MCF 10A (cell line): Measurements from ENCODE around the gene VAV2. TPM values are rescaled to one million over a fixed set of nuclear protein-coding genes. Genes with fewer than 3 reads are reported as not detected.
A peak's percentile ranks its signal among the peaks of the same experiment; 100 is the strongest.

ENCODE experiments used
- BruUV-seq: library from RNA; stranded (reverse); fragments of 400-500 nt; replicated peaks from 2 replicates; lab custom pipeline; 2021; lab: Mats Ljungman, UMichigan
- CTCF ChIA-PET: fragments of 300-600 bp; sonication (Branson Sonifier 250); formaldehyde crosslinking; extraction: SDS; loops from one replicate; lab custom pipeline; 2021; ENCODE audit warnings: antibody characterized with exemption, inconsistent platforms; lab: Yijun Ruan, JAX
- POLR2A ChIA-PET: fragments of 300-600, 350-650 bp; sonication (Branson Sonifier 250); formaldehyde crosslinking; extraction: SDS; loops from one replicate; lab custom pipeline; 2020; ENCODE audit warnings: antibody characterized with exemption, inconsistent platforms; lab: Yijun Ruan, JAX
- DNase-seq: peaks from one replicate; pipeline ENCODE4 v3.0.0-alpha.2; 2018; ENCODE audit not compliant: unreplicated experiment
- H3K27ac Mint-ChIP-seq: one replicate; pipeline ENCODE4 v1.8.0; 2022; ENCODE audit warnings: mild to moderate bottlenecking, low read depth, mixed read lengths; ENCODE audit not compliant: unreplicated experiment
- H3K27me3 Mint-ChIP-seq: one replicate; pipeline ENCODE4 v1.8.0; 2022; ENCODE audit warnings: mixed read lengths; ENCODE audit not compliant: insufficient read depth, unreplicated experiment
- H3K36me3 Mint-ChIP-seq: one replicate; pipeline ENCODE4 v1.8.0; 2022; ENCODE audit warnings: mild to moderate bottlenecking, moderate library complexity, mixed read lengths; ENCODE audit not compliant: insufficient read depth, unreplicated experiment
- H3K4me1 Mint-ChIP-seq: one replicate; pipeline ENCODE4 v1.8.0; 2022; ENCODE audit warnings: mixed read lengths; ENCODE audit not compliant: insufficient read depth, unreplicated experiment
- H3K4me3 Mint-ChIP-seq: one replicate; pipeline ENCODE4 v1.8.0; 2022; ENCODE audit warnings: mild to moderate bottlenecking, moderate library complexity, mixed read lengths; ENCODE audit not compliant: unreplicated experiment
- H3K9me3 Mint-ChIP-seq: one replicate; pipeline ENCODE4 v1.8.0; 2022; ENCODE audit warnings: mixed read lengths; ENCODE audit not compliant: unreplicated experiment
- intact Hi-C: fragments of 100-400 bp; cut with micrococcal nuclease; formaldehyde crosslinking; loops from 2 replicates; pipeline ENCODE4 v1.14.1; 2022
- total RNA-seq: library from RNA; stranded (reverse); gene quantifications from 2 replicates; pipeline ENCODE4 v1.2.3, GENCODE V29; 2022
- TF ChIP-seq, protein P1 (sequence below): fragments of 200-600 bp; IDR thresholded peaks from one replicate; pipeline ENCODE4 v1.8.0; 2022; ENCODE audit warnings: antibody characterized with exemption, mild to moderate bottlenecking; ENCODE audit not compliant: unreplicated experiment

VAV2 gene
- total RNA-seq, 1 experiment from 2014 or later, result 31.0 TPM

- ChIA-PET CTCF (interaction anchor here (0.6 to 1.2 kb wide), 2 partner anchors 18 to 161 kb away, joined by 3 read pairs; no protein-coding TSS in a partner anchor), POLR2A (interaction anchor here (0.6 kb wide), 2 partner anchors 139 to 605 kb away, joined by 3 read pairs; no protein-coding TSS in a partner anchor)
- H3K36me3 Mint-ChIP-seq, result peaks cover 4% of the 10 kb centered on the region
- no peak overlapping the region for H3K27ac Mint-ChIP-seq
- no peak for DNase-seq
- TF ChIP-seq, protein P1, sequence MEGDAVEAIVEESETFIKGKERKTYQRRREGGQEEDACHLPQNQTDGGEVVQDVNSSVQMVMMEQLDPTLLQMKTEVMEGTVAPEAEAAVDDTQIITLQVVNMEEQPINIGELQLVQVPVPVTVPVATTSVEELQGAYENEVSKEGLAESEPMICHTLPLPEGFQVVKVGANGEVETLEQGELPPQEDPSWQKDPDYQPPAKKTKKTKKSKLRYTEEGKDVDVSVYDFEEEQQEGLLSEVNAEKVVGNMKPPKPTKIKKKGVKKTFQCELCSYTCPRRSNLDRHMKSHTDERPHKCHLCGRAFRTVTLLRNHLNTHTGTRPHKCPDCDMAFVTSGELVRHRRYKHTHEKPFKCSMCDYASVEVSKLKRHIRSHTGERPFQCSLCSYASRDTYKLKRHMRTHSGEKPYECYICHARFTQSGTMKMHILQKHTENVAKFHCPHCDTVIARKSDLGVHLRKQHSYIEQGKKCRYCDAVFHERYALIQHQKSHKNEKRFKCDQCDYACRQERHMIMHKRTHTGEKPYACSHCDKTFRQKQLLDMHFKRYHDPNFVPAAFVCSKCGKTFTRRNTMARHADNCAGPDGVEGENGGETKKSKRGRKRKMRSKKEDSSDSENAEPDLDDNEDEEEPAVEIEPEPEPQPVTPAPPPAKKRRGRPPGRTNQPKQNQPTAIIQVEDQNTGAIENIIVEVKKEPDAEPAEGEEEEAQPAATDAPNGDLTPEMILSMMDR, result no peak
- H3K27me3 Mint-ChIP-seq, result no peaks in the 10 kb centered on the region
- H3K4me1 Mint-ChIP-seq, result peaks cover 6% of the 10 kb centered on the region
- no peaks in the 10 kb centered on the region for H3K9me3 Mint-ChIP-seq
- H3K4me3 Mint-ChIP-seq, result no peak overlapping the region
- no TSS peak for BruUV-seq
- intact Hi-C loops, result no loop called here
Observed at GRCh38 chr9:133948131-133948530, 44.0 kb downstream of the VAV2 start.

DNA sequence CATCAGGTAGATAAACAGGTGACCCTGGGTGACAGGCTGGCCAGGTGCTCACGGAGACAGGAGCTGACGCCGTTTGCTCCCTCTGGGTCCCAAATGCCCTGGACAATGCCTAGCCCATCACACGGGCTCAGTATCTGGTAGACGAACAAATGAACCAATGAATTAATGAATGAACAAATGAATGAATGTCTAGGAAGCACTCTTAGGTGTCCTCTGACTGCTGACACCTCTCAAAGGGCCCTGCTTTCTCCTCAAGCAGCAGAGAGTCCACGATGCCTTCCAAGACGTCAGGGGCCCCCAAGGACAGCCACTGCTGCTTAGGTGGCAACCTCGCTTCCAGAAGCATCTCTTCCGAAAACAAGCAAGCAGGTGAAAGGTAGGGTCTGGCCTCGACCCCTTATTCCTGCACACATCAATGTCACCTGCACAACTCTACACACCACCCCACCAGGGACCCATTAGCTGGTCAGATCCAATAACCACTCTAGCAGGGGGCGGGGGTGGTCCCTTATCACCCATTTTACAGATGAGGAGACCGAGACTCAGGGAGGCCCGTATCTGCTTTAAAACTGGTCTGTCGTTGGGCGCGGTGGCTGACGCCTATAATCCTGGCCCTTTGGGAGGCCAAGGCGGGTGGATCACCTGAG, 45.2 kb downstream of the VAV2 start:
- Mint-ChIP-seq H3K27ac (no peak overlapping the region), H3K27me3 (no peaks in the 10 kb centered on the region), H3K36me3 (peaks cover 5% of the 10 kb centered on the region), H3K4me3 (no peak overlapping the region), H3K9me3 (no peaks in the 10 kb centered on the region), H3K4me1 (peaks cover 6% of the 10 kb centered on the region)
- POLR2A ChIA-PET, result no interaction called here
- intact Hi-C loops, result no loop called here
- TF ChIP-seq, protein P1, result no peak
- CTCF ChIA-PET, result interaction anchor here (0.6 to 1.2 kb wide), 2 partner anchors 19 to 166 kb away, joined by 3 read pairs; no protein-coding TSS in a partner anchor
- DNase-seq, result no peak
- BruUV-seq, result no TSS peak

GRCh38 chr9:133945977-133946753, 46.0 kb downstream of the VAV2 start:
- Mint-ChIP-seq H3K4me1 (peaks cover 6% of the 10 kb centered on the region), H3K9me3 (no peaks in the 10 kb centered on the region), H3K27me3 (no peaks in the 10 kb centered on the region), H3K27ac (peak overlapping the region; percentile 83), H3K36me3 (peaks cover 11% of the 10 kb centered on the region), H3K4me3 (no peak overlapping the region)
- CTCF ChIA-PET, result interaction anchor here (2.5 kb wide), 1 partner anchor 48 kb away, joined by 24 read pairs; no protein-coding TSS in a partner anchor
- no peak for DNase-seq
- BruUV-seq, result no TSS peak
- intact Hi-C loops, result loop anchor here (2.0 kb wide), 1 partner anchor 71 kb away; no protein-coding TSS in a partner anchor
- POLR2A ChIA-PET, result no interaction called here
- TF ChIP-seq, protein P1, result no peak
